PC-3 (cell line): ENCODE measurements around the gene BAAT. TPM values are rescaled to one million over a fixed set of nuclear protein-coding genes. Genes with fewer than 3 reads are reported as not detected.
A peak's percentile ranks its signal among the peaks of the same experiment; 100 is the strongest.

ENCODE experiments used
- ATAC-seq: fragments of 200-7000 bp; cut with Tn5 transposase; 2 replicates; pipeline ENCODE4 v1.9.1; 2020; ENCODE audit warnings: mild to moderate bottlenecking, moderate library complexity
- BruUV-seq: library from RNA; stranded (reverse); fragments of 400-500 nt; replicated peaks from 2 replicates; lab custom pipeline; 2021; lab: Mats Ljungman, UMichigan
- CTCF ChIA-PET: fragments of 300-600 bp; sonication (Branson Sonifier 250); formaldehyde crosslinking; loops from one replicate; lab custom pipeline; 2022; ENCODE audit warnings: antibody characterized with exemption; lab: Charles Lee
- POLR2A ChIA-PET: fragments of 300-600 bp; sonication (Branson Sonifier 250); formaldehyde crosslinking; loops from one replicate; lab custom pipeline; 2022; ENCODE audit warnings: antibody characterized with exemption; ENCODE audit not compliant: unreplicated experiment; lab: Charles Lee
- DNase-seq: peaks from one replicate; pipeline ENCODE4 v3.0.0-alpha.2; 2015
- H2AFZ ChIP-seq: fragments of 300-600 bp; sonication (generic); 2 replicates; pipeline ENCODE4 v1.6.0; 2016; ENCODE audit warnings: antibody characterized with exemption, low read length
- H3F3A ChIP-seq: fragments of 300-600 bp; sonication (generic); one replicate; pipeline ENCODE4 v1.6.0; 2017; ENCODE audit warnings: antibody characterized with exemption, low read length, control low read depth, mild to moderate bottlenecking; ENCODE audit not compliant: unreplicated experiment
- H3K27ac ChIP-seq: fragments of 300-600 bp; sonication (generic); 2 replicates; pipeline ENCODE4 v1.5.1; 2016; ENCODE audit warnings: mild to moderate bottlenecking, low read length
- H3K27me3 ChIP-seq: fragments of 300-600 bp; sonication (generic); 2 replicates; pipeline ENCODE4 v1.6.1; 2016; ENCODE audit warnings: low read length, mixed read lengths
- H3K36me3 ChIP-seq: fragments of 300-600 bp; sonication (generic); 2 replicates; pipeline ENCODE4 v1.6.1; 2016; ENCODE audit warnings: low read depth, mixed run types, low read length, mixed read lengths
- H3K4me1 ChIP-seq: fragments of 300-600 bp; sonication (generic); 2 replicates; pipeline ENCODE4 v1.5.1; 2016; ENCODE audit warnings: low read length; ENCODE audit not compliant: insufficient read depth
- H3K4me2 ChIP-seq: fragments of 300-600 bp; sonication (generic); 2 replicates; pipeline ENCODE4 v1.6.0; 2016; ENCODE audit warnings: low read length
- H3K4me3 ChIP-seq: fragments of 300-600 bp; sonication (generic); 2 replicates; pipeline ENCODE4 v1.5.1; 2016; ENCODE audit warnings: mild to moderate bottlenecking, low read length, mixed read lengths
- H3K79me2 ChIP-seq: fragments of 300-600 bp; sonication (generic); 2 replicates; pipeline ENCODE4 v1.6.1; 2017; ENCODE audit warnings: low read length, mixed read lengths
- H3K9ac ChIP-seq: fragments of 300-600 bp; sonication (generic); 2 replicates; pipeline ENCODE4 v1.6.0; 2016; ENCODE audit warnings: mild to moderate bottlenecking, low read length
- H3K9me2 ChIP-seq: fragments of 300-600 bp; sonication (generic); replicated peaks from 2 replicates; pipeline ENCODE4 v1.6.1; 2016; ENCODE audit warnings: mixed run types, low read length, mixed read lengths
- H3K9me3 ChIP-seq: fragments of 300-600 bp; sonication (generic); 2 replicates; pipeline ENCODE4 v1.6.1; 2016; ENCODE audit warnings: low read length, mixed read lengths
- H4K20me1 ChIP-seq: fragments of 300-600 bp; sonication (generic); 2 replicates; pipeline ENCODE4 v1.6.1; 2016; ENCODE audit warnings: low read length, mixed read lengths
- CTCF ChIP-seq: fragments of 300-600 bp; sonication (generic); conservative IDR thresholded peaks from 2 replicates; pipeline ENCODE4 v1.5.1; 2017; ENCODE audit warnings: antibody characterized with exemption, low read depth, mild to moderate bottlenecking, low read length
- EZH2 ChIP-seq: fragments of 300-600 bp; sonication (generic); IDR thresholded peaks from one replicate; pipeline ENCODE4 v1.6.1; 2017; ENCODE audit warnings: antibody characterized with exemption, mild to moderate bottlenecking, low read length; ENCODE audit not compliant: unreplicated experiment
- EZH2phosphoT487 ChIP-seq: fragments of 300-600 bp; sonication (generic); IDR thresholded peaks from 2 replicates; pipeline ENCODE4 v1.6.1; 2018; ENCODE audit warnings: mild to moderate bottlenecking, antibody characterized with exemption, low read length, borderline replicate concordance
- intact Hi-C: fragments of 100-400 bp; cut with micrococcal nuclease; formaldehyde crosslinking; loops from 2 replicates; pipeline ENCODE4 v1.9.0; 2023
- total RNA-seq: library from RNA; depleted of rRNA; stranded (reverse); fragments of >200 nt; gene quantifications from 2 replicates; pipeline ENCODE4 v1.2.3, GENCODE V29; 2014

Gene BAAT
- total RNA-seq, 1 experiment from 2014 or later: 0.07 TPM

- H2AFZ ChIP-seq: no peak overlapping the region
- H4K20me1 ChIP-seq: no peaks in the 10 kb centered on the region
- no peak for DNase-seq
- ATAC-seq: no peak
- H3K4me3 ChIP-seq: no peak overlapping the region
- H3K36me3 ChIP-seq: peaks cover 83% of the 10 kb centered on the region
- H3K4me1 ChIP-seq: no peaks in the 10 kb centered on the region
- peaks cover 13% of the 10 kb centered on the region for H3K9me3 ChIP-seq
- H3K9ac ChIP-seq: no peak overlapping the region
- no peak overlapping the region for H3K27ac ChIP-seq
- intact Hi-C loops: no loop called here
- H3K79me2 ChIP-seq: peaks cover 20% of the 10 kb centered on the region
- POLR2A ChIA-PET: no interaction called here
- CTCF ChIA-PET: no interaction called here
- no peaks in the 10 kb centered on the region for H3F3A ChIP-seq
- no peaks in the 10 kb centered on the region for H3K9me2 ChIP-seq
- TF ChIP-seq EZH2phosphoT487 (no peak), EZH2 (no peak), CTCF (no peak)
- H3K4me2 ChIP-seq: no peak overlapping the region
- no peaks in the 10 kb centered on the region for H3K27me3 ChIP-seq
- BruUV-seq: no TSS peak
Observed at GRCh38 chr9:101403516-101404285, 18.9 kb upstream of the BAAT start.

- Histone ChIP-seq H3K79me2 (peaks cover 51% of the 10 kb centered on the region), H4K20me1 (no peaks in the 10 kb centered on the region), H3K36me3 (peaks cover 61% of the 10 kb centered on the region), H3K9me2 (no peaks in the 10 kb centered on the region), H3K4me1 (peaks cover 3% of the 10 kb centered on the region; the same call in 1 of the 2 replicates), H3K9ac (no peak overlapping the region), H3K4me2 (peak overlapping the region; percentile 83; the same call in 1 of the 2 replicates), H3F3A (no peaks in the 10 kb centered on the region), H2AFZ (no peak overlapping the region), H3K27ac (no peak overlapping the region), H3K4me3 (peak overlapping the region; percentile 70), H3K27me3 (no peaks in the 10 kb centered on the region), H3K9me3 (peaks cover 3% of the 10 kb centered on the region; the same call in 1 of the 2 replicates)
- ATAC-seq (no peak), DNase-seq (no peak)
- no peak for TF ChIP-seq CTCF
- TF ChIP-seq EZH2phosphoT487: no peak
- no peak for TF ChIP-seq EZH2
- intact Hi-C loops: no loop called here
- ChIA-PET CTCF (no interaction called here), POLR2A (interaction anchor here (0.6 kb wide), 1 partner anchor 798 kb away, joined by 7 read pairs; no protein-coding TSS in a partner anchor)
- BruUV-seq: no TSS peak
Observed at GRCh38 chr9:101400120-101400519, 15.3 kb upstream of the BAAT start.

GRCh38 chr9:101399643-101399970 lies 14.8 kb upstream of the BAAT start:
- ATAC-seq: no peak
- Histone ChIP-seq H4K20me1 (no peaks in the 10 kb centered on the region), H3K4me1 (peaks cover 3% of the 10 kb centered on the region; the same call in 1 of the 2 replicates), H3K79me2 (peaks cover 56% of the 10 kb centered on the region), H2AFZ (peak overlapping the region; percentile 69; the same call in 1 of the 2 replicates), H3K27ac (no peak overlapping the region), H3K9ac (peak overlapping the region; percentile 72), H3K9me3 (peaks cover 3% of the 10 kb centered on the region; the same call in 1 of the 2 replicates), H3F3A (no peaks in the 10 kb centered on the region), H3K4me3 (peak overlapping the region; percentile 70), H3K27me3 (no peaks in the 10 kb centered on the region), H3K36me3 (peaks cover 61% of the 10 kb centered on the region), H3K4me2 (peak overlapping the region; percentile 83), H3K9me2 (no peaks in the 10 kb centered on the region)
- TF ChIP-seq EZH2phosphoT487 (no peak), EZH2 (no peak), CTCF (no peak)
- intact Hi-C loops: no loop called here
- no peak for DNase-seq
- ChIA-PET POLR2A (interaction anchor here (0.6 kb wide), 1 partner anchor 797 kb away, joined by 7 read pairs; no protein-coding TSS in a partner anchor), CTCF (no interaction called here)
- no TSS peak for BruUV-seq
